Mesenchymal stem cell (in vitro differentiated cells and primary cell): Measurements from ENCODE around the gene PLCB1.

Source experiments
- DNase-seq: peaks from one replicate; pipeline ENCODE4 v3.0.0-alpha.2; 2013
- H2AFZ ChIP-seq: one replicate; pipeline ENCODE4 v1.6.1; 2013; ENCODE audit warnings: low read depth, mild to moderate bottlenecking, control low read depth, inconsistent platforms, low read length, moderate library complexity
- H2AK5ac ChIP-seq: 2 replicates; pipeline ENCODE4 v1.6.1; 2013; ENCODE audit warnings: low read length, moderate library complexity, mild to moderate bottlenecking, inconsistent platforms; ENCODE audit not compliant: severe bottlenecking
- H2BK120ac ChIP-seq: one replicate; pipeline ENCODE4 v1.6.1; 2013; ENCODE audit warnings: low read depth, mild to moderate bottlenecking, inconsistent platforms, low read length, moderate library complexity
- H2BK12ac ChIP-seq, 2 experiments: one replicate each; pipeline ENCODE4 v1.6.1; 2013; ENCODE audit warnings: inconsistent platforms in 2 of 2, low read length in 2 of 2, mild to moderate bottlenecking in 2 of 2, moderate library complexity in 2 of 2, control low read depth in 1 of 2
- H2BK15ac ChIP-seq: one replicate; pipeline ENCODE4 v1.6.1; 2013; ENCODE audit warnings: mild to moderate bottlenecking, low read depth, inconsistent platforms; ENCODE audit not compliant: poor library complexity, severe bottlenecking
- H2BK5ac ChIP-seq: 2 replicates; pipeline ENCODE4 v1.6.1; 2013; ENCODE audit warnings: low read depth, mild to moderate bottlenecking, low read length, control low read depth, inconsistent platforms; ENCODE audit not compliant: poor library complexity, severe bottlenecking
- H3K14ac ChIP-seq, 2 experiments: one replicate each; pipeline ENCODE4 v1.6.1; 2013; ENCODE audit warnings: inconsistent platforms in 2 of 2, low read length in 2 of 2, control low read depth in 1 of 2, mild to moderate bottlenecking in 1 of 2, moderate library complexity in 1 of 2
- H3K18ac ChIP-seq, 2 experiments: one replicate each; pipeline ENCODE4 v1.6.1; 2013; ENCODE audit warnings: inconsistent platforms in 2 of 2, low read length in 2 of 2, control low read depth in 1 of 2, low read depth in 1 of 2, mild to moderate bottlenecking in 1 of 2
- H3K23ac ChIP-seq, 2 experiments: one replicate each; pipeline ENCODE4 v1.6.1; 2013; ENCODE audit warnings: inconsistent platforms in 2 of 2, low read length in 2 of 2, mild to moderate bottlenecking in 2 of 2, moderate library complexity in 2 of 2, control low read depth in 1 of 2
- H3K27ac ChIP-seq: 2 replicates; pipeline ENCODE4 v1.5.1; 2013; ENCODE audit warnings: mild to moderate bottlenecking, moderate library complexity, low read length, control low read depth, inconsistent platforms; ENCODE audit not compliant: poor library complexity, severe bottlenecking
- H3K27me3 ChIP-seq, 2 experiments: 2 replicates each; pipeline versions ENCODE4 v1.6.1 to v1.7.0; 2013; ENCODE audit warnings: low read length in 2 of 2, mild to moderate bottlenecking in 2 of 2, moderate library complexity in 2 of 2, control low read depth in 1 of 2, inconsistent platforms in 1 of 2; ENCODE audit not compliant: control insufficient read depth in 1 of 2, insufficient read depth in 1 of 2
- H3K36me3 ChIP-seq, 2 experiments: 2 replicates each; pipeline versions ENCODE4 v1.6.1 to v1.7.0; 2013; ENCODE audit warnings: low read length in 2 of 2, control low read depth in 1 of 2, inconsistent platforms in 1 of 2, low read depth in 1 of 2, mild to moderate bottlenecking in 1 of 2; ENCODE audit not compliant: insufficient read depth in 2 of 2, control insufficient read depth in 1 of 2
- H3K4ac ChIP-seq, 2 experiments: one replicate each; pipeline ENCODE4 v1.6.1; 2013; ENCODE audit warnings: inconsistent platforms in 2 of 2, low read length in 2 of 2, mild to moderate bottlenecking in 2 of 2, moderate library complexity in 2 of 2, control low read depth in 1 of 2, low read depth in 1 of 2
- H3K4me1 ChIP-seq: 2 replicates; pipeline ENCODE4 v1.6.1; 2013; ENCODE audit warnings: low read depth, low read length, control low read depth; ENCODE audit not compliant: control insufficient read depth, insufficient read depth
- H3K4me2 ChIP-seq: 2 replicates; pipeline ENCODE4 v1.6.1; 2013; ENCODE audit warnings: low read length, mild to moderate bottlenecking, inconsistent platforms; ENCODE audit not compliant: poor library complexity, severe bottlenecking
- H3K4me3 ChIP-seq, 2 experiments: 2 replicates each; pipeline versions ENCODE4 v1.5.1 to v1.7.0; 2013; ENCODE audit warnings: low read length in 2 of 2, mild to moderate bottlenecking in 2 of 2, control low read depth in 1 of 2, low read depth in 1 of 2; ENCODE audit not compliant: insufficient read depth in 1 of 2
- H3K79me1 ChIP-seq: replicated peaks from 2 replicates; pipeline ENCODE4 v1.6.1; 2013; ENCODE audit warnings: mild to moderate bottlenecking, control low read depth, low read length, inconsistent platforms; ENCODE audit not compliant: poor library complexity, severe bottlenecking
- H3K9ac ChIP-seq: 2 replicates; pipeline ENCODE4 v1.7.0; 2013; ENCODE audit warnings: mild to moderate bottlenecking, low read length, moderate library complexity
- H3K9me3 ChIP-seq: 2 replicates; pipeline ENCODE4 v1.7.0; 2013; ENCODE audit warnings: mild to moderate bottlenecking, low read length; ENCODE audit not compliant: control insufficient read depth
- H4K8ac ChIP-seq: one replicate; pipeline ENCODE4 v1.6.1; 2013; ENCODE audit warnings: inconsistent platforms, mild to moderate bottlenecking, low read length, moderate library complexity
- H4K91ac ChIP-seq: one replicate; pipeline ENCODE4 v1.6.1; 2013; ENCODE audit warnings: mild to moderate bottlenecking, low read length, inconsistent platforms
- WGBS: methylation state at CpG from one replicate; pipeline ENCODE4 v1.1.7; 2013; ENCODE audit warnings: mixed read lengths; 5-methylcytosine and 5-hydroxymethylcytosine counted together

The PLCB1 gene

DNA sequence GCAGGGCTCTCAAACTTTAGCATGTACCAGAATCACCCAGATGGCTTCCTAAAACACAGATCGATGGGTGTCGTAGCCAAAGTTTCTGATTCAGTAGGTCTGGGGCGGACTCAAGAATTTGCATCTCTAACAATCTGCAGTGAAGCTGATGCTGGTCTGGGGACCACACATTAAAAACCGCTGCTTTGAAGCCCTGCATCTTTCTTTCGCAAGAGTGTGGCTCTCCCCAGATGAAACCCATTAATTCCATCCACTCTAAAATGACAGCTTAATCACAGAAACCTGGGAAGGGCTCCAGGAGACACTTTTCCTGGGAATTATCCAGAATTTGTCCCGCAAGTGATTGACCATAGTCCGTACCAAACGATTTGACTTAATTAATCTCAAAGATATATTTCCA lies 617.0 kb downstream of the PLCB1 start:
- Histone ChIP-seq H3K27ac (no peak overlapping the region), H2BK5ac (no peak overlapping the region), H3K27me3 (no peaks in the 10 kb centered on the region), H4K8ac (no peak overlapping the region), H3K4me2 (no peak overlapping the region), H3K18ac (no peak overlapping the region), H2BK12ac (no peak overlapping the region), H2AFZ (no peak overlapping the region), H3K23ac (no peak overlapping the region), H2BK120ac (no peak overlapping the region), H3K4ac (no peak overlapping the region), H3K9ac (no peak overlapping the region), H2AK5ac (no peak overlapping the region), H3K9me3 (no peaks in the 10 kb centered on the region), H3K4me3 (no peak overlapping the region), H3K4me1 (no peaks in the 10 kb centered on the region), H4K91ac (no peak overlapping the region), H3K36me3 (peaks cover 0 to 6% of the 10 kb centered on the region in 2 experiments), H3K14ac (no peak overlapping the region), H2BK15ac (no peak overlapping the region), H3K79me1 (no peaks in the 10 kb centered on the region)
- WGBS = 98% methylated on average over 6 of the region's 8 CpGs
- no peak for DNase-seq

- Histone ChIP-seq H2BK12ac (no peak overlapping the region), H2AFZ (no peak overlapping the region), H2BK15ac (no peak overlapping the region), H3K4me1 (no peaks in the 10 kb centered on the region), H3K14ac (no peak overlapping the region), H3K27me3 (no peaks in the 10 kb centered on the region), H3K27ac (no peak overlapping the region), H3K4ac (no peak overlapping the region), H3K79me1 (no peaks in the 10 kb centered on the region), H2AK5ac (no peak overlapping the region), H4K8ac (no peak overlapping the region), H3K18ac (no peak overlapping the region), H2BK5ac (no peak overlapping the region), H3K9me3 (no peaks in the 10 kb centered on the region), H3K23ac (no peak overlapping the region), H4K91ac (no peak overlapping the region), H2BK120ac (no peak overlapping the region), H3K36me3 (peaks cover 0 to 6% of the 10 kb centered on the region in 2 experiments), H3K4me3 (no peak overlapping the region), H3K9ac (no peak overlapping the region), H3K4me2 (no peak overlapping the region)
- 20% methylated on average over 1 of the region's 1 CpG for WGBS
- DNase-seq = peak; percentile 33
These were observed 617.9 kb downstream of the PLCB1 start for GRCh38 chr20:8749986-8750385.

GRCh38 chr20:8755340-8756118 lies 623.5 kb downstream of the PLCB1 start:
- Histone ChIP-seq H3K36me3 (peaks cover 0 to 2% of the 10 kb centered on the region in 2 experiments), H3K4ac (no peak overlapping the region), H3K79me1 (no peaks in the 10 kb centered on the region), H3K27ac (peak overlapping the region; percentile 55), H3K4me2 (no peak overlapping the region), H3K9me3 (no peaks in the 10 kb centered on the region), H3K23ac (no peak overlapping the region), H3K4me1 (peaks cover 6% of the 10 kb centered on the region), H3K9ac (no peak overlapping the region), H2AFZ (no peak overlapping the region), H2AK5ac (peak overlapping the region; percentile 94), H2BK120ac (no peak overlapping the region), H3K14ac (no peak overlapping the region), H3K18ac (no peak overlapping the region), H2BK15ac (no peak overlapping the region), H4K91ac (no peak overlapping the region), H3K27me3 (no peaks in the 10 kb centered on the region), H4K8ac (no peak overlapping the region), H2BK12ac (no peak overlapping the region), H2BK5ac (no peak overlapping the region), H3K4me3 (no peak overlapping the region)
- WGBS = 61% methylated on average over 1 of the region's 3 CpGs
- no peak for DNase-seq

- 32% methylated on average over 2 of the region's 2 CpGs for WGBS
- Histone ChIP-seq H3K4me2 (peak overlapping the region; percentile 11), H3K27ac (peak overlapping the region; percentile 95), H2AFZ (no peak overlapping the region), H3K4me3 (no peak overlapping the region), H2BK5ac (no peak overlapping the region), H3K79me1 (no peaks in the 10 kb centered on the region), H2BK120ac (no peak overlapping the region), H3K18ac (peak overlapping the region in 1 of 2 experiments; percentile 48), H2AK5ac (peak overlapping the region; percentile 66), H3K23ac (no peak overlapping the region), H3K4ac (no peak overlapping the region), H4K91ac (no peak overlapping the region), H3K14ac (no peak overlapping the region), H4K8ac (no peak overlapping the region), H2BK12ac (no peak overlapping the region), H3K36me3 (peaks cover 0 to 10% of the 10 kb centered on the region in 2 experiments), H3K9ac (no peak overlapping the region), H3K4me1 (peaks cover 6% of the 10 kb centered on the region), H3K9me3 (no peaks in the 10 kb centered on the region), H3K27me3 (no peaks in the 10 kb centered on the region), H2BK15ac (no peak overlapping the region)
- DNase-seq = peak; percentile 94
These were observed 624.3 kb downstream of the PLCB1 start for GRCh38 chr20:8756410-8756809.
